NCI-H1105 (cell line): Measurements from ENCODE around the gene BAZ2B.

ENCODE experiments used
- DNase-seq: peaks from one replicate; lab custom pipeline; 2025; lab: John Stamatoyannopoulos, UW

The BAZ2B gene

GRCh38 chr2:159461076-159461475, 155.3 kb downstream of the BAZ2B start:
- no peak for DNase-seq

DNA sequence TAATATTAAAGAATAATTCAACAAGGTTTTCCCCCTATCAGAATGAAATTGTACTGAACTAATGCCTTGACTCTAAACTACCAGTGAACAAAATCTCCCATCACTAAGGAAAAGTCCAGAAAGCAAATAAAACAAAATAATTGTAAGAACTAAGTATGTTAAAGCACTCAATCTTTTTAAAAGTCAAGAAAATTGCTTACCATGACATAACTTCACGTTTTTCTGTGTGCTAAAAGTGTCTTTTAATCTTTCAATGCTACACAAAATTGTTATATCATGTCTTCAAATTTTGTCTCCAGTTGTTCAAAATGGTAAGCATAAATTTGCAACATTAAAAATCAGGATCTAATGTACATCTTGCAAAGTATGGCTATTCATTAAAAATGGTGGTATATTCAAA, 156.1 kb downstream of the BAZ2B start:
- DNase-seq: no peak

DNA sequence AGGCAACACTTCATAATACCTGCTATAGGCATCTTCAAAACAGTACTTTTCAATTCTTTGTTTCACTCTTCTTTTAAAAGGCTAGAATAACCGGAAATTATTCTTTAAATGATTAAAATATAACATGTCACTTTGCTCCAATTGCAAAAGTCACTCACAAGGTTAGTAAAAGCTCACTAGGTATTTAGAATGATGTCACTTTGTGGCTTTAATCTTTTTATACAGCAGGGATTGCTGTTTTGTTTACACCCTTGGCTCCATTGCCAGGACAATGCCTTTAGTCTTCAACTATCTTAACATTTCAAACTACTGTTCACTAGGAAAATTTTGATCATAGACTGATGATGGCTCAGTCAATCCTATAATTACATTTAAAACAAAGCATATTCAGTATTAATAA, 157.1 kb downstream of the BAZ2B start:
- no peak for DNase-seq

GRCh38 chr2:159457589-159457988, 158.8 kb downstream of the BAZ2B start:
- no peak for DNase-seq

- DNase-seq: no peak
Observed at GRCh38 chr2:159456500-159457426, 159.6 kb downstream of the BAZ2B start.

DNA sequence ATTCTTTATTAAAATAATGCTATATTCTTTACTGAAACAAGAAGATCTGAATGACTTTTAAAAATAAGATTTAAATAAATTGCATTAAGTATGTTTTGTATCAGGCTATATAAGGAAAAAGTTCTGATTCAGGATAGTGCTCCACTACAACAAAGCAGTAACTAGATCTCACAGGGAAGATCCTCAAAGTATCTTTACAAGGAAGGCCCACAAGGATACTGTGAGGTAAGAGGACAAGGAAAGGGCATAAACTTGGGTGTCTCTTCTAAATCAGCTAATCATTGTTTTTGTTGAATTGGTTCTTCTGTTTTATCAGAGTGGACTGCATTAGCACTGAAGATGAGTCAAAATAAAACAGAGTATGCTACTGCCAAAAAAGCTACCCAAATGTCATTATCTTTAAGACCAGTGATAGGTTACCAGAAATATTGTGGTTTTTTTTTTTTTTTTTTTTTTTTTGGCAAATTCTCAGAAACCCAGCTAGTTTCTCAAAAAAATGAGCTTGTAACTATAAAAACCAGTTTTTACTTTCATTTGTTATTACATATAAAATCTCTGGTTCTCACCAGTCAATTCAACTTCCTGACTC, 160.9 kb downstream of the BAZ2B start:
- no peak for DNase-seq

DNA sequence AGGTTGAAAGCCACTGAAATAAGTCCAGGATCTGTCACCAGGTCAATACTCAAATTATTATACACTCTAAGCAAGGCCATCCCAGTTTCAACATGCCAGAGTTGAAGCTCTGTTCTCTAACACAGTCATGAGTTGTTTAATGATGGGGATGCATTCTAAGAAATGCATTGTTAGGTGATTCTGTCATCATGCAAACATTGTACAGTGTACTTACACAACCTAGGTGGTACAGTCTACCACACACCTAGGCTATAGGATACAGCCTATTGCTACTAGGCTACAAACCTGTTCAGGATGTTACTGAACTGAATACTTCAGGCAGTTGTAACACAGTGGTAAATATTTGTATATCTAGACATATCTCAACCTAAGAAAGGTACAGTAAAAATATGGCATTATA, 162.2 kb downstream of the BAZ2B start:
- DNase-seq: no peak

GRCh38 chr2:159450180-159450579, 166.2 kb downstream of the BAZ2B start:
- no peak for DNase-seq

GRCh38 chr2:159449504-159450124, 166.7 kb downstream of the BAZ2B start:
- no peak for DNase-seq

DNA sequence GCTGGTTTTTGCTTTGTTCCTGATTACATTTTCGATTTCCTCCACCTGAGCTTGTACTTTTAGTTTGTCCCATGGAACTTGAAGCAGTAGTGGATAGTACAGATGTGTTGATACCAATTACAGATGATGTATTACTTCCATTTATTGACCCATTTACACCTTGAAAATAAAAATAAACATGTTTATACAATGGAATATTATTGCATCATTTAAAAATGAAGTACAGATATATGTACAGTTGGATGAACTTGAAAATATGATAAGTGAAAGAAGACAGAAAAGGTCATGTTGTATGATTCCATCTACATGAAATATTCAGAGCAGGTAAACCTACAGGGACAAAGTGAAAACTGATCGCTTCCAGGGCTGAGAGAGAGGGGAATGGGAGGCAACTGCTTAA, 169.5 kb downstream of the BAZ2B start:
- DNase-seq: no peak

DNA sequence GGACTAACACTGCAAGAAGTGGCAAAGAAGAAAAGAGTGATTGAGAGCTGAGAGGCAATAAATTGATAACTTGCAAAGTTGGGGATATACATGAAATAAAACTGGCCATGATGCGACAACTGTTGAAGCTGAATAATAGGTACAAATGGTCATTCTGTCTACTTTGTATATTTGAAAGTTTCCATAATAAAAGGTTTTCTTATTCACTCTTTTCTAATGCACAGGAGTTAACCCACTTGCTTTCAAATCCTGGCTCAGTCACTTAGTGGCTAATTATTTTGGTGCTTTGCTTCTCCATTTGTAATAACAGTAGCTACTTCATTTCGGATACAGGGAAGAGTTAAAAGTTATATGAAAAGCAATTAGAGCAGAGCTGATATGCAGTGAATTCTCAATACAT, 170.1 kb downstream of the BAZ2B start:
- DNase-seq: no peak

DNA sequence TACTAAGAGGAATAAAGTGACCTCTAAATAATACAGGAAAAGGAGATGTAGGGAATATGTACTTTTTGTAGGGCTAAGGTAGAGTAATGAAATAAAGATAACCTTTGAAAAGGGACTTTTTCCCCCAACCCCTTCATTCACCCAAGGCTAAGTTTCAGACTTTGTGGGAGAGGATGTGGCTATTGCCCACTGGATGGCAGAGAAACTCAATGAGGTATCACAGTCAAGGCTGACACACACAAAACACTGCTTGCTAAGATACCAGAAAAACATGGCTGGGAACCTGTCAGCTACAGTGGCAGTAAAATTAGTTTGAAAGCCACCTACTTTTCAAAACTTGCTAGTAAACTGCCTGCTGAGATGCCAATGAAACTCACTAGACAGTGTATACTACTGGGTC, 171.0 kb downstream of the BAZ2B start:
- DNase-seq: no peak

DNA sequence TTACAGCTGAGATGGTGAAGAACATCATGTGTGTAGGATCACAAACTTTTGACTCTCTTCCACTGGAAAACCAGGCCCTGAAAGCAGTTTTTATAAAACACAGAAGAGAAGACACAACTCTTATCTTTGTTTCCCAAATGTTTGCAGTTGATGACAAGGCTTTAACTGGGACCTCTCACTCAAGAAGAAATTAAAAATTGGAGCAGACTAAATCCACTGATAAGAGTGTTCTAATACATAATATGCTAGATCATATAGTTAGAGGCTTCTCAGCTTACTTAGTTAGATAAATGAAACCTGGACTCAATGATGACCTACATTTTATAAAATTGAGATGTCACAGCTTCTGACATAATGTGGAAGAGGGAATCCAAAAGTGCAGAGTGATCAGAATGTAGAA, 171.6 kb downstream of the BAZ2B start:
- DNase-seq: no peak

DNA sequence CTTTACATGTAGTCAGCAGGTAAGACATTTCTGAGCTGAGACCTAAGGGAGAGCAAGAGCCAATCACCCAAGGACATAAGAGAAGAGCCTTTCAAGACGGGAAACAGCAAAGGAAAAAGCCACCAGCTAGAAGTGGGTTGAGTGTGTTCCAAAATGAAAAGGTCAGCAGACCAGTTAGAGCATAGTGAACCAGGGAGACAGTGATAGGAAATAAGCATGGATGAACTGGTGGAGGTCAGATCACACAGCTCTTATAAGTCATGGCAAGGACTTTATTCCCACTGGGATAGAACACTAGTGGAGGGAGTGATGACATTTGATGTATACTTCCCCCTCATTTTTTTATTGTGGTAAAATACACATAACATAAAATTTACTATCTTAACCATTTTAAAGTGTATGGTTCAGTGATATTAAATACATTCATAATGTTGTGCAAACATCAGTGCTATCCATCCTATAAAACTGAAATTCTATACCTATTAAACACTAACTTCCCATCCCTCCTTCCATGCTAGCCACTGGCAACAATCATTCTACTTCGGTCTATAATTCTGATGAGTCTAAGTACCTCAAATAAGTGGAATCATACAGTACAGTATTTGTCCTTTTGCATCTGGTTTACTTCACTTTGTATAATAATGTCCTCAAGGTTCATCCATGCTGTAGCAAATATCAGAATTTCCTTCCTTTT, 174.0 kb downstream of the BAZ2B start:
- DNase-seq: no peak

DNA sequence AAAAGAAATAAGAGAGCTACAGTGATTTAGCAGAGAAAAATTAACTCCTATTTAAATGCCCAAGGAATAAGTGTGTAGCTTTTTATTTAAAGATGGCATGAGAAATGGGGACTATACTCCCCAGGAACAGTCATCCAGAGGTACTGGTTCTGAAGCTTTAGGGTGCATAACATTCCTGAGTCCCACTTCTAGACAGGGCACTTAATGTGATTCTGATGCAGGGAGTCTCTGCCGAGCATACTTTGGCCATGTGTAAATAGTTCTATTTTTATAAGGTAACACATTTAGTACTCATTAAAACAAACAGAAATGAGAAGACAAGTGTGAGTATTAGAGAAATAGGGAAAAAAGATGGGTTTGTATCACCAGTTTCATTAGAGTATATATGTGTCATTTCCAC, 175.2 kb downstream of the BAZ2B start:
- no peak for DNase-seq

DNA sequence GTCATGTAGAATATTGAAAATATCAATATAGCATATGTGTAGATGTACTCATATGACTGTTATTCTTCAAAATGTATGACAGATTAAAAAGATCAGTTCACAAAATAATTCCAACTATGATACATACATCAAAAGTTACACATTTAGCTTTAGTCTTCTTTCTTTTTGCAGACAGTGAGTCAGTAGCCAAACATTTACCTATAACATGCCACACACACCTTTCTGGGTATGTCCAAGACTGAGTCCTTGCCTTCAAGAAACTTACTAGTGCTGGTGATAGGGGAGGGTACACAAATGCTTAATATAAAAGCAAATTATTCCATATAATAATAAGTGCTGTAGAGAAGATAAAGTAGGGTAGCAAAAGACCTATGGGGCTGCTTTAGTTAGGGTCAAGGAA, 176.9 kb downstream of the BAZ2B start:
- DNase-seq: no peak

DNA sequence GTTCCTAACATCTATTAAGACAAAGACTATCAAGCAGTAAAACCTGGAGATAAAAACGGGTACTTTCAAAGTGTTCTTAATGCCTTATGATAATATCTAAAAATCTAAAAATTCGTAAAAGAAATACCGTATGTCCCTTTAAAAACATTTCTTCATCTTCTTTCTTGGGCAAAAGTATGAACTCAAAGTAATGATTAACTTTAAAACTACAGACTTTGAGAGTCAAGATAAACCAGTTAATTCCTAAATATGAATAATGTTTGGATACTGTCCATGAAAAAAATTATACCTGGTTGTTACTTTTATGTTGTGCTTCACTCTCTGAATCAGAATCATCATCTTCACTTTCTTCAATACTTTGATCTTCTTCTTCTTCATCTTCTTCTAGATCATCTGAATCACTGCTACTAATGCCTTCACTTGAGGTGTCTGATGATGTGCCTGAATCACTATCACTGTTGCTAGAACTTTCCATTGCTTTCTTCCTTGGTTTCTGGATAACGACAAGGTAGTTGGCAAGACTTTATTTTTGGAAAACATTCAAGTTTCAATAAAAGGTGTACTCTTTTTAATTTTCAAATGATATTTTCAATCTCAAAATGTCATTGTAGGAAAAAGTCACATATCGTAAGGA, 177.5 kb downstream of the BAZ2B start:
- DNase-seq: no peak

- no peak for DNase-seq
Observed at GRCh38 chr2:159438284-159438683, 178.1 kb downstream of the BAZ2B start.

DNA sequence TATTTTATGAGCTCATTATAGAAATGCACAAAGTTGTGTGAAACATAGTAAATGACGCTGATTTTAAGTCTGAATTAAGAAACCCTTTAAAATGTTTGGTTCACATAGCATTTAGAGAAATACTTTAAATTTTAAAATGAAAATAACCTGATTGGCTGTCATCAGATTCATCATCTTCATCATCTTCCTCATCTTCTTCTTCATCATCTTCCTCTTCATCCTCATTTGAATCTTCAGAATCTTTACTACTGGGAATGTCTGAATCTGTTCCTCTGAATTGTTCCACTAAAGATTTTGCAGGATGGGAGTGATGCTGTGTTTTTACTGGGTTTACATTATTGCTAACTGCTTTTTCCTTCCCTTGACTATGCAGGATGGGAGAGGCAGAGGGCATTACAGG, 183.7 kb downstream of the BAZ2B start:
- no peak for DNase-seq

- no peak for DNase-seq
Observed at GRCh38 chr2:159427048-159427447, 189.3 kb downstream of the BAZ2B start.

GRCh38 chr2:159419403-159419802, 196.9 kb downstream of the BAZ2B start:
- no peak for DNase-seq

GRCh38 chr2:159411460-159411859, 204.9 kb downstream of the BAZ2B start:
- DNase-seq: no peak
